IMR-90 (cell line): Measurements from ENCODE around the gene ATG2A. TPM values are rescaled to one million over a fixed set of nuclear protein-coding genes. Genes with fewer than 3 reads are reported as not detected.

Source experiments
- ATAC-seq: fragments of 200-7000 bp; cut with Tn5 transposase; 2 replicates; pipeline ENCODE4 v1.9.1; 2020; ENCODE audit warnings: low read depth, mild to moderate bottlenecking, moderate library complexity
- BruUV-seq: library from RNA; stranded (reverse); fragments of 400-500 nt; replicated peaks from 2 replicates; lab custom pipeline; 2021; lab: Mats Ljungman, UMichigan
- CTCF ChIA-PET: fragments of 300-600 bp; formaldehyde crosslinking; extraction: SDS; loops from one replicate; lab custom pipeline; 2021; ENCODE audit warnings: antibody characterized with exemption; lab: Yijun Ruan, JAX
- POLR2A ChIA-PET: fragments of 300-600 bp; sonication (Branson Sonifier 250); formaldehyde crosslinking; loops from one replicate; lab custom pipeline; 2022; ENCODE audit warnings: antibody characterized with exemption; ENCODE audit not compliant: unreplicated experiment; lab: Charles Lee
- DNase-seq: peaks from one replicate; pipeline ENCODE4 v3.0.0; 2013
- H2AFZ ChIP-seq: replicated peaks from 2 replicates; pipeline ENCODE3; 2013; ENCODE audit warnings: low read length, mild to moderate bottlenecking; ENCODE audit not compliant: poor library complexity
- H2AK5ac ChIP-seq: 2 replicates; pipeline ENCODE4 v1.6.1; 2013; ENCODE audit warnings: low read depth, low read length, inconsistent platforms
- H2AK9ac ChIP-seq: replicated peaks from 2 replicates; pipeline ENCODE3; 2013; ENCODE audit warnings: mild to moderate bottlenecking, low read depth, low read length, moderate library complexity; ENCODE audit not compliant: poor library complexity
- H2BK120ac ChIP-seq: 2 replicates; pipeline ENCODE4 v1.6.1; 2013; ENCODE audit warnings: low read depth, low read length, inconsistent platforms
- H2BK15ac ChIP-seq: 3 replicates; pipeline ENCODE4 v1.6.1; 2013; ENCODE audit warnings: low read depth, low read length, inconsistent platforms
- H2BK20ac ChIP-seq: 2 replicates; pipeline ENCODE4 v1.6.1; 2013; ENCODE audit warnings: low read depth, mild to moderate bottlenecking, inconsistent platforms, low read length, moderate library complexity
- H2BK5ac ChIP-seq: 2 replicates; pipeline ENCODE4 v1.6.1; 2013; ENCODE audit warnings: mild to moderate bottlenecking, low read depth, low read length, inconsistent platforms; ENCODE audit not compliant: poor library complexity, severe bottlenecking
- H3K14ac ChIP-seq: replicated peaks from 2 replicates; pipeline ENCODE4 v1.6.1; 2013; ENCODE audit warnings: low read depth, low read length, inconsistent platforms
- H3K18ac ChIP-seq: 2 replicates; pipeline ENCODE4 v1.6.1; 2013; ENCODE audit warnings: low read depth, low read length, control low read depth
- H3K23ac ChIP-seq: 2 replicates; pipeline ENCODE4 v1.6.1; 2013; ENCODE audit warnings: low read depth, low read length, inconsistent platforms
- H3K27ac ChIP-seq: 2 replicates; pipeline ENCODE4 v1.5.1; 2013; ENCODE audit warnings: mild to moderate bottlenecking, control low read depth, low read length; ENCODE audit not compliant: insufficient read depth
- H3K27me3 ChIP-seq: 2 replicates; pipeline ENCODE4 v1.6.1; 2013; ENCODE audit warnings: low read length; ENCODE audit not compliant: control insufficient read depth, insufficient read depth
- H3K36me3 ChIP-seq: 2 replicates; pipeline ENCODE4 v1.6.1; 2013; ENCODE audit warnings: low read length, mixed read lengths; ENCODE audit not compliant: control insufficient read depth, insufficient read depth
- H3K4ac ChIP-seq: 2 replicates; pipeline ENCODE4 v1.6.1; 2013; ENCODE audit warnings: low read depth, low read length, inconsistent platforms
- H3K4me1 ChIP-seq: 2 replicates; pipeline ENCODE4 v1.6.1; 2013; ENCODE audit warnings: low read length, mixed read lengths; ENCODE audit not compliant: control insufficient read depth, insufficient read depth
- H3K4me2 ChIP-seq: 2 replicates; pipeline ENCODE4 v1.6.1; 2013; ENCODE audit warnings: low read depth, mild to moderate bottlenecking, control low read depth, low read length, moderate library complexity
- H3K4me3 ChIP-seq: 2 replicates; pipeline ENCODE4 v1.5.1; 2013; ENCODE audit warnings: low read depth, mild to moderate bottlenecking, control low read depth, low read length, moderate library complexity; ENCODE audit not compliant: insufficient read depth
- H3K56ac ChIP-seq: 2 replicates; pipeline ENCODE4 v1.6.1; 2013; ENCODE audit warnings: low read length, inconsistent platforms; ENCODE audit not compliant: insufficient read depth; ENCODE audit errors: extremely low read depth
- H3K79me1 ChIP-seq, 2 experiments: 2 replicates each; pipeline ENCODE4 v1.6.1; 2013; ENCODE audit warnings: low read length in 2 of 2, inconsistent platforms in 1 of 2, low read depth in 1 of 2
- H3K9ac ChIP-seq: 2 replicates; pipeline ENCODE4 v1.6.1; 2013; ENCODE audit warnings: low read depth, low read length, control low read depth
- H3K9me1 ChIP-seq: 2 replicates; pipeline ENCODE4 v1.6.1; 2013; ENCODE audit warnings: low read length, inconsistent platforms; ENCODE audit not compliant: insufficient read depth
- H3K9me3 ChIP-seq: 2 replicates; pipeline ENCODE4 v1.6.1; 2013; ENCODE audit warnings: low read length; ENCODE audit not compliant: control insufficient read depth, insufficient read depth
- H4K20me1 ChIP-seq: 2 replicates; pipeline ENCODE4 v1.6.1; 2013; ENCODE audit warnings: low read length, inconsistent platforms; ENCODE audit not compliant: insufficient read depth
- H4K5ac ChIP-seq: 2 replicates; pipeline ENCODE4 v1.6.1; 2013; ENCODE audit warnings: mild to moderate bottlenecking, low read depth, low read length, control low read depth
- H4K8ac ChIP-seq, 2 experiments: 2 replicates each; pipeline ENCODE4 v1.6.1; 2013; ENCODE audit warnings: low read depth in 2 of 2, low read length in 2 of 2, control low read depth in 1 of 2, inconsistent platforms in 1 of 2
- H4K91ac ChIP-seq: 2 replicates; pipeline ENCODE4 v1.6.1; 2013; ENCODE audit warnings: low read depth, low read length, inconsistent platforms; ENCODE audit not compliant: insufficient read depth
- BHLHE40 ChIP-seq: fragments of 150-350 bp; IDR thresholded peaks from 2 replicates; pipeline ENCODE4 v1.6.1; 2016; ENCODE audit warnings: mild to moderate bottlenecking, low read depth, low read length
- MAFK ChIP-seq: IDR thresholded peaks from 2 replicates; pipeline ENCODE4 v1.6.1; 2012; ENCODE audit warnings: low read depth, low read length, improper control_type of control experiment
- NFE2L2 ChIP-seq: fragments of 150-350 bp; IDR thresholded peaks from 2 replicates; pipeline ENCODE4 v1.6.1; 2016; ENCODE audit warnings: low read depth, mild to moderate bottlenecking, low read length
- POLR2A ChIP-seq: IDR thresholded peaks from 2 replicates; pipeline ENCODE4 v1.6.1; 2012; ENCODE audit warnings: mild to moderate bottlenecking, low read depth, low read length
- RAD21 ChIP-seq: IDR thresholded peaks from 2 replicates; pipeline ENCODE4 v1.6.1; 2012; ENCODE audit warnings: low read length, improper control_type of control experiment
- RCOR1 ChIP-seq: IDR thresholded peaks from 2 replicates; pipeline ENCODE4 v1.6.1; 2012; ENCODE audit warnings: mild to moderate bottlenecking, low read length, improper control_type of control experiment; ENCODE audit not compliant: insufficient replicate concordance
- RFX5 ChIP-seq: IDR thresholded peaks from 2 replicates; pipeline ENCODE4 v1.8.0; 2012; ENCODE audit warnings: low read depth, mild to moderate bottlenecking, low read length, moderate library complexity
- WGBS, 2 experiments: methylation state at CpG; one replicate each; pipeline versions ENCODE4 v1.1.5 to v1.1.7; 2013; ENCODE audit warnings: missing lambda C conversion rate in 2 of 2; ENCODE audit not compliant: insufficient read length in 1 of 2; ENCODE audit errors: extremely low coverage in 2 of 2; 5-methylcytosine and 5-hydroxymethylcytosine counted together
- dilution Hi-C: fragments of 300-500 bp; cut with HindIII; formaldehyde crosslinking; loops from one replicate; pipeline ENCODE4 v1.14.3; 2018; ENCODE audit warnings: low sequenced_read_pairs; ENCODE audit not compliant: unreplicated experiment
- in situ Hi-C: fragments of 300-500 bp; cut with MboI; formaldehyde crosslinking; loops from 3 replicates; pipeline ENCODE4 v1.14.3; 2019; ENCODE audit warnings: low sequenced_read_pairs, inconsistent platforms, mixed read lengths
- intact Hi-C: fragments of 100-400 bp; cut with micrococcal nuclease; formaldehyde crosslinking; loops from 2 replicates; pipeline ENCODE4 v1.10.0; 2022
- polyA plus RNA-seq, 3 experiments: library from polyadenylated mRNA; depleted of rRNA; stranded (reverse); fragments of >200 nt; gene quantifications; 2 replicates each; pipeline ENCODE4 v1.2.3, GENCODE V29; 2012; ENCODE audit warnings: low replicate concordance in 1 of 3
- total RNA-seq: library from RNA; depleted of rRNA; stranded (reverse); fragments of >200 nt; gene quantifications from 2 replicates; pipeline ENCODE4 v1.2.3, GENCODE V29; 2012
- TF ChIP-seq, protein P1 (sequence below): fragments of 150-350 bp; IDR thresholded peaks from 2 replicates; pipeline ENCODE4 v1.6.1; 2016; ENCODE audit warnings: low read depth, mild to moderate bottlenecking, low read length, moderate library complexity, borderline replicate concordance
- TF ChIP-seq, protein P2 (sequence below): fragments of 150-350 bp; IDR thresholded peaks from 2 replicates; pipeline ENCODE4 v1.6.1; 2017; ENCODE audit warnings: mild to moderate bottlenecking, antibody characterized with exemption, low read length, low read depth

The ATG2A gene
- total and polyA plus RNA-seq, 2 of the 4 experiments (the other 2 are of a cell fraction): 3.2 to 10.5 TPM

DNA sequence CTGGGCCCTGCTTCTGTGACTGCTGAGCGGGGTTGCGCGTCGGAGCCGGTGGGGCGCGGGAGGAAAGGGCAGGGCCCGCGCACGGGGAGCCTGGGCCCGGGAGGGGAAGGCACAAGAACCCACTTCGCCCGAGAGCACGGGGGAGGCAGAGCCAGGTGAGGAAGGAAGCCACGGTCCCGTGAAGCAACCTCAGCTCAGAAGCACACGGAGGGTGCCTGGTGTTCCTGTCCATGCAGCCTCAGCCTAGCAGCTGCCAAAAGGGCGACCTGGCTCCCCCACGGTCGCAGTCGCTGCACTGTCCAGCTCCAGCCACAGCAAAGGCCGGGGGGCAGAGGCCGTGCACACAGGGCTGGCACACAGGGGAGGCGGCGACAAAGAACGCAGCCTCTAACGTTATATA lies 63.3 kb downstream of the ATG2A start:
- dilution Hi-C loops (no loop called here), in situ Hi-C loops (no loop called here), intact Hi-C loops (loop anchor here (2.0 kb wide), 1 partner anchor 63 kb away; the partner anchor contains the start of gene ATG2A)
- ChIA-PET POLR2A (no interaction called here), CTCF (no interaction called here)
- Histone ChIP-seq H3K9me3 (no peaks in the 10 kb centered on the region), H2BK15ac (no peak overlapping the region), H3K14ac (no peak overlapping the region), H2AK5ac (peak overlapping the region; percentile 100), H3K56ac (no peak overlapping the region), H3K4me1 (peaks cover 38% of the 10 kb centered on the region), H2AK9ac (no peak overlapping the region), H3K4me3 (no peak overlapping the region), H2BK120ac (0 out of 2 replicates have a peak overlapping the region, but pooled peaks have one; percentile 32), H4K8ac (no peak overlapping the region; a peak in 1 of 4 replicates), H2AFZ (no peak overlapping the region), H4K5ac (no peak overlapping the region), H3K18ac (no peak overlapping the region), H3K4me2 (no peak overlapping the region), H2BK20ac (0 out of 2 replicates have a peak overlapping the region, but pooled peaks have one; percentile 93), H4K91ac (no peak overlapping the region), H3K23ac (no peak overlapping the region), H3K4ac (peak overlapping the region; percentile 43), H2BK5ac (peak overlapping the region; percentile 27), H3K9ac (no peak overlapping the region), H3K36me3 (peaks cover 39% of the 10 kb centered on the region), H3K9me1 (peaks cover 25% of the 10 kb centered on the region), H4K20me1 (peaks cover 5% of the 10 kb centered on the region; the same call in 1 of the 2 replicates), H3K79me1 (peaks cover 24 to 78% of the 10 kb centered on the region in 2 experiments), H3K27ac (peak overlapping the region; percentile 16; the same call in 1 of the 2 replicates), H3K27me3 (no peaks in the 10 kb centered on the region)
- 91% methylated on average over 15 of the region's 27 CpGs; no CpG with 5 or more reads in 1 of the 2 experiments for WGBS, 2 experiments
- DNase-seq (no peak), ATAC-seq (no peak)
- no TSS peak for BruUV-seq
- TF ChIP-seq, protein P1, sequence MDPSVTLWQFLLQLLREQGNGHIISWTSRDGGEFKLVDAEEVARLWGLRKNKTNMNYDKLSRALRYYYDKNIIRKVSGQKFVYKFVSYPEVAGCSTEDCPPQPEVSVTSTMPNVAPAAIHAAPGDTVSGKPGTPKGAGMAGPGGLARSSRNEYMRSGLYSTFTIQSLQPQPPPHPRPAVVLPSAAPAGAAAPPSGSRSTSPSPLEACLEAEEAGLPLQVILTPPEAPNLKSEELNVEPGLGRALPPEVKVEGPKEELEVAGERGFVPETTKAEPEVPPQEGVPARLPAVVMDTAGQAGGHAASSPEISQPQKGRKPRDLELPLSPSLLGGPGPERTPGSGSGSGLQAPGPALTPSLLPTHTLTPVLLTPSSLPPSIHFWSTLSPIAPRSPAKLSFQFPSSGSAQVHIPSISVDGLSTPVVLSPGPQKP: no peak
- TF ChIP-seq RFX5 (no peak), MAFK (no peak), RCOR1 (no peak), NFE2L2 (no peak), POLR2A (no peak), RAD21 (no peak), BHLHE40 (no peak)
- TF ChIP-seq, protein P2, sequence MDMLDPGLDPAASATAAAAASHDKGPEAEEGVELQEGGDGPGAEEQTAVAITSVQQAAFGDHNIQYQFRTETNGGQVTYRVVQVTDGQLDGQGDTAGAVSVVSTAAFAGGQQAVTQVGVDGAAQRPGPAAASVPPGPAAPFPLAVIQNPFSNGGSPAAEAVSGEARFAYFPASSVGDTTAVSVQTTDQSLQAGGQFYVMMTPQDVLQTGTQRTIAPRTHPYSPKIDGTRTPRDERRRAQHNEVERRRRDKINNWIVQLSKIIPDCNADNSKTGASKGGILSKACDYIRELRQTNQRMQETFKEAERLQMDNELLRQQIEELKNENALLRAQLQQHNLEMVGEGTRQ: no peak
